KMS-11 (cell line): Measurements from ENCODE around the gene OLIG3.

ENCODE experiments used
- H2AFZ ChIP-seq: fragments of 200-600 bp; sonication (generic); 2 replicates; pipeline ENCODE4 v1.6.1; 2016; ENCODE audit warnings: antibody characterized with exemption, mixed run types, low read depth
- H3K27ac ChIP-seq: fragments of 200-600 bp; sonication (generic); 2 replicates; pipeline ENCODE4 v1.6.1; 2016; ENCODE audit warnings: mild to moderate bottlenecking, mixed run types
- H3K27me3 ChIP-seq: fragments of 200-600 bp; sonication (generic); 2 replicates; pipeline ENCODE4 v1.6.1; 2017; ENCODE audit warnings: mild to moderate bottlenecking, low read depth, mixed run types, moderate library complexity; ENCODE audit not compliant: insufficient read depth
- H3K36me3 ChIP-seq: fragments of 200-600 bp; sonication (generic); 2 replicates; pipeline ENCODE4 v1.6.1; 2017; ENCODE audit warnings: mild to moderate bottlenecking, mixed run types; ENCODE audit not compliant: insufficient read depth
- H3K4me1 ChIP-seq: fragments of 200-600 bp; sonication (generic); 2 replicates; pipeline ENCODE4 v1.6.1; 2016; ENCODE audit warnings: mild to moderate bottlenecking, low read depth, mixed run types; ENCODE audit not compliant: poor library complexity, severe bottlenecking
- H3K4me2 ChIP-seq: fragments of 200-600 bp; sonication (generic); 2 replicates; pipeline ENCODE4 v1.7.0; 2016; ENCODE audit warnings: mild to moderate bottlenecking, mixed run types
- H3K4me3 ChIP-seq: fragments of 200-600 bp; sonication (generic); IDR thresholded peaks from 2 replicates; pipeline ENCODE4 v1.6.1; 2017; ENCODE audit warnings: low read depth, low read length, mixed read lengths; ENCODE audit not compliant: insufficient read depth
- H3K79me2 ChIP-seq: fragments of 200-600 bp; sonication (generic); 2 replicates; pipeline ENCODE4 v1.6.1; 2016; ENCODE audit warnings: low read depth, mixed run types; ENCODE audit not compliant: insufficient read depth
- H3K9ac ChIP-seq: fragments of 200-600 bp; sonication (generic); 2 replicates; pipeline ENCODE4 v1.6.1; 2016; ENCODE audit warnings: mild to moderate bottlenecking, mixed run types
- H4K20me1 ChIP-seq: fragments of 200-600 bp; sonication (generic); 2 replicates; pipeline ENCODE4 v1.6.1; 2016; ENCODE audit warnings: mild to moderate bottlenecking, mixed run types; ENCODE audit not compliant: insufficient read depth
- CTCF ChIP-seq: fragments of 200-600 bp; sonication (generic); conservative IDR thresholded peaks from 2 replicates; pipeline ENCODE4 v1.6.1; 2017; ENCODE audit warnings: low read depth, mild to moderate bottlenecking, antibody characterized with exemption, low read length, moderate library complexity, mixed read lengths

The OLIG3 gene

GRCh38 chr6:137475103-137475502 lies 19.1 kb downstream of the OLIG3 start:
- H3K79me2 ChIP-seq = no peaks in the 10 kb centered on the region
- no peak overlapping the region for H2AFZ ChIP-seq
- H3K27me3 ChIP-seq = no peaks in the 10 kb centered on the region
- no peak overlapping the region for H3K9ac ChIP-seq
- no peaks in the 10 kb centered on the region for H4K20me1 ChIP-seq
- no peak overlapping the region for H3K27ac ChIP-seq
- H3K4me3 ChIP-seq = no peak overlapping the region
- no peaks in the 10 kb centered on the region for H3K36me3 ChIP-seq
- H3K4me1 ChIP-seq = peaks cover 36% of the 10 kb centered on the region
- no peak for TF ChIP-seq CTCF
- H3K4me2 ChIP-seq = no peak overlapping the region

GRCh38 chr6:137473598-137473997 lies 20.6 kb downstream of the OLIG3 start:
- Histone ChIP-seq H3K79me2 (no peaks in the 10 kb centered on the region), H3K27me3 (no peaks in the 10 kb centered on the region), H3K9ac (no peak overlapping the region), H3K27ac (no peak overlapping the region), H2AFZ (no peak overlapping the region), H3K36me3 (no peaks in the 10 kb centered on the region), H3K4me2 (no peak overlapping the region), H3K4me3 (no peak overlapping the region), H4K20me1 (no peaks in the 10 kb centered on the region), H3K4me1 (peaks cover 36% of the 10 kb centered on the region)
- no peak for TF ChIP-seq CTCF

GRCh38 chr6:137472641-137473137 lies 21.5 kb downstream of the OLIG3 start:
- H3K4me1 ChIP-seq = peaks cover 36% of the 10 kb centered on the region
- H3K27me3 ChIP-seq = no peaks in the 10 kb centered on the region
- H3K79me2 ChIP-seq = no peaks in the 10 kb centered on the region
- peak overlapping the region; percentile 42 for H3K4me2 ChIP-seq
- H3K36me3 ChIP-seq = no peaks in the 10 kb centered on the region
- H3K4me3 ChIP-seq = no peak overlapping the region
- H4K20me1 ChIP-seq = no peaks in the 10 kb centered on the region
- H2AFZ ChIP-seq = no peak overlapping the region
- TF ChIP-seq CTCF = no peak
- no peak overlapping the region for H3K9ac ChIP-seq
- H3K27ac ChIP-seq = no peak overlapping the region; the same call in 1 of the 2 replicates

GRCh38 chr6:137471986-137472385 lies 22.2 kb downstream of the OLIG3 start:
- Histone ChIP-seq H3K4me2 (peak overlapping the region; percentile 42), H2AFZ (peak overlapping the region; percentile 27; the same call in 1 of the 2 replicates), H3K27me3 (no peaks in the 10 kb centered on the region), H3K4me3 (no peak overlapping the region), H3K27ac (peak overlapping the region; percentile 27; the same call in 1 of the 2 replicates), H3K4me1 (peaks cover 36% of the 10 kb centered on the region), H3K79me2 (no peaks in the 10 kb centered on the region), H4K20me1 (no peaks in the 10 kb centered on the region), H3K9ac (no peak overlapping the region), H3K36me3 (no peaks in the 10 kb centered on the region)
- TF ChIP-seq CTCF = no peak
